Upper lobe of right lung (tissue), 1 donor: ENCODE measurements around the gene MAGED2. TPM values are rescaled to one million over a fixed set of nuclear protein-coding genes. Genes with fewer than 3 reads are reported as not detected.
A peak's percentile ranks its signal among the peaks of the same experiment; 100 is the strongest.

Experiments
- ATAC-seq: fragments of 200-7000 bp; cut with Tn5 transposase; one replicate; pipeline ENCODE4 v1.9.1; 2020; ENCODE audit warnings: mild to moderate bottlenecking, moderate library complexity
- DNase-seq: peaks from one replicate; pipeline ENCODE4 v3.0.0-alpha.2; 2020
- H3K27ac ChIP-seq: fragments of 200-600 bp; one replicate; pipeline ENCODE4 v1.8.0; 2022
- H3K27me3 ChIP-seq: fragments of 200-600 bp; one replicate; pipeline ENCODE4 v1.8.0; 2022; ENCODE audit warnings: mild to moderate bottlenecking
- H3K36me3 ChIP-seq: fragments of 200-600 bp; one replicate; pipeline ENCODE4 v1.8.0; 2022
- H3K4me1 ChIP-seq: fragments of 200-600 bp; one replicate; pipeline ENCODE4 v1.8.0; 2022
- H3K4me3 ChIP-seq: fragments of 200-600 bp; one replicate; pipeline ENCODE4 v1.8.0; 2022; ENCODE audit warnings: mild to moderate bottlenecking
- H3K9me3 ChIP-seq: fragments of 200-600 bp; one replicate; pipeline ENCODE4 v1.8.0; 2022
- CTCF ChIP-seq: fragments of 200-600 bp; IDR thresholded peaks from one replicate; pipeline ENCODE4 v1.8.0; 2022; ENCODE audit warnings: antibody characterized with exemption
- intact Hi-C: fragments of 100-400 bp; cut with DNase I; formaldehyde crosslinking; loops from one replicate; pipeline ENCODE4 v1.11.0; 2022
- total RNA-seq: library from RNA; stranded (reverse); fragmentation: NEBNext Ultra II Directional; extraction: Animal tissue kit (Norgen Biotek cat#: 25700); gene quantifications from one replicate; pipeline ENCODE4 v1.2.1, GENCODE V29; 2021
- donor health status: DM: no; HTN: yes; CAD: no; lungs with severe emphysema.

MAGED2 gene
- total RNA-seq, 1 donor from 2014 or later, result 98.4 TPM

- Histone ChIP-seq H3K4me3 (no peak within 1 kb of the TSS), H3K27me3 (no peaks in the 10 kb centered on the region), H3K27ac (no peak within 1 kb of the TSS), H3K9me3 (no peaks in the 10 kb centered on the region), H3K4me1 (no peaks in the 10 kb centered on the region), H3K36me3 (no peaks in the 10 kb centered on the region)
- ATAC-seq (no peak), DNase-seq (no peak)
- no peak for TF ChIP-seq CTCF
- intact Hi-C loops, result no loop called here
Observed at GRCh38 chrX:54798137-54798536, 9.4 kb upstream of the MAGED2 start, which contains the start of gene ITIH6. Gene ITIH6 (minus strand): TSS chrX:54798255. CDS start chrX:54798210, 45 bp downstream.

GRCh38 chrX:54799046-54799445 is 8.5 kb upstream of the MAGED2 start:
- intact Hi-C loops, result no loop called here
- H3K4me1 ChIP-seq, result no peaks in the 10 kb centered on the region
- no peak overlapping the region for H3K27ac ChIP-seq
- DNase-seq (no peak), ATAC-seq (no peak)
- no peak overlapping the region for H3K4me3 ChIP-seq
- no peaks in the 10 kb centered on the region for H3K36me3 ChIP-seq
- no peaks in the 10 kb centered on the region for H3K9me3 ChIP-seq
- H3K27me3 ChIP-seq, result no peaks in the 10 kb centered on the region
- no peak for TF ChIP-seq CTCF

- Histone ChIP-seq H3K4me1 (no peaks in the 10 kb centered on the region), H3K36me3 (peaks cover 31% of the 10 kb centered on the region), H3K4me3 (peak overlapping the region; percentile 73), H3K27ac (peak overlapping the region; percentile 77), H3K9me3 (no peaks in the 10 kb centered on the region), H3K27me3 (no peaks in the 10 kb centered on the region)
- intact Hi-C loops, result no loop called here
- peak; percentile 79 for DNase-seq
- peak; percentile 70 for ATAC-seq
- no peak for TF ChIP-seq CTCF
Observed at GRCh38 chrX:54808109-54808604, 612 bp downstream of the MAGED2 start.

- intact Hi-C loops, result no loop called here
- H3K4me1 ChIP-seq, result no peaks in the 10 kb centered on the region
- ATAC-seq, result peak; percentile 92
- no peaks in the 10 kb centered on the region for H3K9me3 ChIP-seq
- peak; percentile 94 for DNase-seq
- peaks cover 38% of the 10 kb centered on the region for H3K36me3 ChIP-seq
- H3K4me3 ChIP-seq, result peak overlapping the region; percentile 73
- TF ChIP-seq CTCF, result no peak
- no peaks in the 10 kb centered on the region for H3K27me3 ChIP-seq
- H3K27ac ChIP-seq, result peak overlapping the region; percentile 77
Observed at GRCh38 chrX:54808605-54809483, 1.3 kb downstream of the MAGED2 start.

- DNase-seq (no peak), ATAC-seq (no peak)
- H3K27me3 ChIP-seq, result no peaks in the 10 kb centered on the region
- H3K27ac ChIP-seq, result no peak overlapping the region
- TF ChIP-seq CTCF, result no peak
- H3K9me3 ChIP-seq, result no peaks in the 10 kb centered on the region
- H3K36me3 ChIP-seq, result peaks cover 54% of the 10 kb centered on the region
- no peak overlapping the region for H3K4me3 ChIP-seq
- no peaks in the 10 kb centered on the region for H3K4me1 ChIP-seq
- intact Hi-C loops, result no loop called here
Observed at GRCh38 chrX:54810532-54810931, 3.0 kb downstream of the MAGED2 start.
